ENCODE measurements around the gene AZIN2. TPM values are rescaled to one million over a fixed set of nuclear protein-coding genes. Genes with fewer than 3 reads are reported as not detected.

The AZIN2 gene
- total RNA-seq, 1 experiment from 2014 or later, result 0.39 TPM

DNA sequence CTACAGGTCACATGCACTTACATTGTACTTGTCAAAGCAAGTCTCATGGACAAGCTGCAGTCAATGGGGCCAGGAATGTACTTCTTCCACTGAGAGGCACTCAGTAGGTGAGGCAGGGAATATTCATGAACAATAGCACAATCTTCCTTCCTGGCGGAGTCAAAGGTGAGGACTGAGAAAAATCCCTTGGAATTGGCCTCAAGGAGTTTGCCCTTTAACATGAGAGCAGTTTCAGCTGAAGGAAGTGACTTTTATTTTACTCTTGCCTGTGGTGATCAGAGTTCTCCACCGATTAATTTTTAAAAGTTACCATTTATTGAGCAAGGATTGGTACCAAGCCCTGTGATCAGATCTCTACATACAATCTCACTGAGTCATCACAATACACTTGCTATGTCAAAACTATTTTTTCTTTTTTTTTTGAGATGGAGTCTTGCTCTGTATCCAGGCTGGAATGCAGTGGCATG is 33.1 kb upstream of the AZIN2 start:
- Histone ChIP-seq H2BK12ac (ENCODE audit: insufficient read length, low read depth, low read length) (no peak overlapping the region), H3K56ac (ENCODE audit: insufficient read length, low read depth, low read length) (no peak overlapping the region), H4K91ac (ENCODE audit: insufficient read length, low read depth, low read length) (no peak overlapping the region), H2BK120ac (ENCODE audit: low read depth, low read length, poor library complexity, severe bottlenecking) (no peak overlapping the region), H3K18ac (ENCODE audit: insufficient read length, low read depth, low read length) (no peak overlapping the region), H2BK20ac (ENCODE audit: low read depth, low read length, poor library complexity, severe bottlenecking) (no peak overlapping the region), H2AK5ac (ENCODE audit: insufficient read length, low read length) (no peak overlapping the region), H3K4ac (ENCODE audit: low read depth, low read length) (no peak overlapping the region), H4K20me1 (ENCODE audit: control insufficient read depth, insufficient read depth, insufficient read length) (no peaks in the 10 kb centered on the region), H3K4me1 (ENCODE audit: insufficient read depth, low read length) (peaks cover 4% of the 10 kb centered on the region; the same call in 1 of the 2 replicates), H4K8ac (replicated peaks; ENCODE audit: insufficient read length, low read depth, low read length) (no peak overlapping the region), H3K27me3 (ENCODE audit: insufficient read depth, low read length) (no peaks in the 10 kb centered on the region), H3K4me2 (ENCODE audit: insufficient read depth, insufficient read length, low read length) (no peak overlapping the region), H3K14ac (ENCODE audit: insufficient read depth, low read length) (no peak overlapping the region), H2BK5ac (ENCODE audit: insufficient read length, low read length) (no peak overlapping the region), H4K5ac (ENCODE audit: insufficient read length, low read depth, low read length) (no peak overlapping the region), H2AFZ (ENCODE audit: low read length) (no peak overlapping the region), H3K9me3 (ENCODE audit: control insufficient read depth, low read depth, low read length) (no peaks in the 10 kb centered on the region), H3K79me2 (ENCODE audit: insufficient read depth, low read length) (no peaks in the 10 kb centered on the region), H3K23ac (ENCODE audit: insufficient read length, low read depth, low read length) (no peak overlapping the region), H3K9ac (ENCODE audit: extremely low read depth, insufficient read length, low read length) (no peak overlapping the region), H3T11ph (ENCODE audit: low read length) (no peak overlapping the region), H3K27ac (ENCODE audit: insufficient read length, low read depth, low read length) (no peak overlapping the region), H3K23me2 (ENCODE audit: insufficient read length, low read depth, low read length, poor library complexity, severe bottlenecking) (no peaks in the 10 kb centered on the region), H3K79me1 (ENCODE audit: insufficient read depth, low read depth, low read length, poor library complexity, severe bottlenecking) (no peaks in the 10 kb centered on the region), H2BK15ac (ENCODE audit: low read depth, low read length) (no peak overlapping the region)
- H3K36me3 Mint-ChIP-seq (ENCODE audit: insufficient read depth in 1 of 3, low read depth in 3 of 3), result peaks cover 3 to 5% (median 5%) of the 10 kb centered on the region in 3 experiments
- H3K4me3 Mint-ChIP-seq, result no peak overlapping the region
- TF ChIP-seq, protein P1, sequence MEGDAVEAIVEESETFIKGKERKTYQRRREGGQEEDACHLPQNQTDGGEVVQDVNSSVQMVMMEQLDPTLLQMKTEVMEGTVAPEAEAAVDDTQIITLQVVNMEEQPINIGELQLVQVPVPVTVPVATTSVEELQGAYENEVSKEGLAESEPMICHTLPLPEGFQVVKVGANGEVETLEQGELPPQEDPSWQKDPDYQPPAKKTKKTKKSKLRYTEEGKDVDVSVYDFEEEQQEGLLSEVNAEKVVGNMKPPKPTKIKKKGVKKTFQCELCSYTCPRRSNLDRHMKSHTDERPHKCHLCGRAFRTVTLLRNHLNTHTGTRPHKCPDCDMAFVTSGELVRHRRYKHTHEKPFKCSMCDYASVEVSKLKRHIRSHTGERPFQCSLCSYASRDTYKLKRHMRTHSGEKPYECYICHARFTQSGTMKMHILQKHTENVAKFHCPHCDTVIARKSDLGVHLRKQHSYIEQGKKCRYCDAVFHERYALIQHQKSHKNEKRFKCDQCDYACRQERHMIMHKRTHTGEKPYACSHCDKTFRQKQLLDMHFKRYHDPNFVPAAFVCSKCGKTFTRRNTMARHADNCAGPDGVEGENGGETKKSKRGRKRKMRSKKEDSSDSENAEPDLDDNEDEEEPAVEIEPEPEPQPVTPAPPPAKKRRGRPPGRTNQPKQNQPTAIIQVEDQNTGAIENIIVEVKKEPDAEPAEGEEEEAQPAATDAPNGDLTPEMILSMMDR (conservative IDR thresholded peaks at IDR 0.05), result no peak
- DNase-seq, result no peak
- H3K27ac Mint-ChIP-seq, result no peak overlapping the region
- WGBS (ENCODE audit: extremely low coverage, insufficient read length, low lambda C conversion rate), result no CpG with 5 or more reads among the region's 2 CpGs
- peaks cover 10% of the 10 kb centered on the region in 2 experiments for H3K9me3 Mint-ChIP-seq
- H3K4me1 Mint-ChIP-seq, result peaks cover 10 to 17% of the 10 kb centered on the region in 2 experiments
- H3K27me3 Mint-ChIP-seq (ENCODE audit: low read depth), result peaks cover 8% of the 10 kb centered on the region; the same call in 1 of the 2 replicates

All from H9 (cell line).